Measurements from ENCODE around the gene SYT8.
"Not testable (repeated sequence)": the region's sequence is repeated elsewhere in the genome, so short reads cannot be mapped to it uniquely, and the experiment has no call there.

SYT8 gene, protein sequence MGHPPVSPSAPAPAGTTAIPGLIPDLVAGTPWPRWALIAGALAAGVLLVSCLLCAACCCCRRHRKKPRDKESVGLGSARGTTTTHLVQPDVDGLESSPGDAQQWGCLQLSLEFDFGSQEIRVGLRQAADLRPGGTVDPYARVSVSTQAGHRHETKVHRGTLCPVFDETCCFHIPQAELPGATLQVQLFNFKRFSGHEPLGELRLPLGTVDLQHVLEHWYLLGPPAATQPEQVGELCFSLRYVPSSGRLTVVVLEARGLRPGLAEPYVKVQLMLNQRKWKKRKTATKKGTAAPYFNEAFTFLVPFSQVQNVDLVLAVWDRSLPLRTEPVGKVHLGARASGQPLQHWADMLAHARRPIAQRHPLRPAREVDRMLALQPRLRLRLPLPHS

DNA sequence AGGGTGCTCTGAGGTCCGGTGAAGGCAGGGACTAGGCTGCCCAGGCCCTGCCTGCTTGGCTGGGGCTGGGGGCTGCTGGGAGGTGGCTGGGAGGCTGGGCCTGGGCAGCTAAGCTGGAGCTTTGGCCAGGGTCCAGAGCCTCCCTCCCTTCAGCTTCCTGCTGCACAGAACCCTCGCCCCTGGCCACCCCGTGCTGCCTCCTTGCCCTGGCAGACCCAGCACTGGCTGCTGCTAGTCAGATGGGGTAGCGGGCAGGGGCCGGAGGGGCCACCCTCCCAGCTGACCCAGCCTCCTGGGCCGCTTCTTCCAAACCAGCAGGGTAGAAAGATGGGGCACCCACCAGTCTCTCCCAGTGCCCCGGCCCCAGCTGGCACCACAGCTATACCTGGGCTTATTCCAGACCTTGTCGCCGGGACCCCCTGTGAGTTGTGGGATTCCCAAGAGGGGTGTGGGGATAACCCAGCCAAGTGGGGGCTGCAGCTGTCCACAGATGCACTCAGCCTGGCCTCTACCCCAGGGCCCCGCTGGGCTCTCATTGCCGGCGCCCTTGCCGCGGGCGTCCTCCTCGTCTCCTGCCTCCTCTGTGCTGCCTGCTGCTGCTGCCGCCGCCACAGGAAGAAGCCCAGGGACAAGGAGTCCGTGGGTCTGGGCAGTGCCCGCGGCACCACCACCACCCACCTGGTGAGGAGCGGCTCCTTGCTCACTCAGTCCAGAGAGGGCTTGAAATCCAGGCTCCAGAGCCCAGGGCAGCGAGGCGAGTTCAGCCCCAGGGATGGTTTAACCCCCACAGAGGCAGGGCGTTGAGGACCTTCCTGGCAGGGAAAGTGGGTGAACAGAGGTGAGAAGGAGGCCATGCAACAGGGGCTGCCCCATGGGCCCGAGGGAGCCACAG is at the start of gene SYT8:
TSS of gene SYT8 (plus strand) at position 212 of the 892 bp plus-strand sequence. CDS start at position 328, 116 bp downstream.
- no peak for DNase-seq

DNA sequence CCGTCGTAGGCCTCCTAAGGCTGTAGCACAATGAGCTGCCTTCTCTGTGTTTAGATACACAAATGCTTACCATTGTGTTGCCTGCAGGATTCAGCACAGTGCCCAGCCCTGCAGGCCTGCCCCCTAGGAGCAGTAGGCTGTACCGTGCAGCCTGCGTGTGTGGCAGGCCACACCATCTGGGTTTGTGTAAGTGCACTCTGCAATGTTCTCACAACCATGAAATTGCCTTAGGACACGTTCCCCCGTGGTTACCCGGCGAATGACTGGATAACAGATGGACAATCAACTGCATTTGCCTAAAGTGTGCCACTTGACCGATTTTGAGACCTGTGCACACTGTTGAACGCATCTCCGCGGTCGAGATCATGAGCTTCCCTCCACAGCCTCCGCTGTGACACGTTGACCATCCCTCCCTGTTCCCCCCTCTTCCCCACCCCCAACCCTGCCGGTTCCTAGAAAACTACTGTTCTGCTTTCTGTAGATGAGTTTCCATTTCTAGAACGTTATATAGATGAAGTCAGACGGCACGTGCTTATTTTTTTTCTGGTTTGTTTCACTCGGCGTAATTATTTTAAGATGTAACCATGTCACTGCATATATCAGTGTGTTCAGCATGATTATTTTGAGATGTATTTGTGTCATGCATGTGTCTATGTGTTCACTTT is 48.9 kb upstream of the SYT8 start:
- DNase-seq = no peak

DNA sequence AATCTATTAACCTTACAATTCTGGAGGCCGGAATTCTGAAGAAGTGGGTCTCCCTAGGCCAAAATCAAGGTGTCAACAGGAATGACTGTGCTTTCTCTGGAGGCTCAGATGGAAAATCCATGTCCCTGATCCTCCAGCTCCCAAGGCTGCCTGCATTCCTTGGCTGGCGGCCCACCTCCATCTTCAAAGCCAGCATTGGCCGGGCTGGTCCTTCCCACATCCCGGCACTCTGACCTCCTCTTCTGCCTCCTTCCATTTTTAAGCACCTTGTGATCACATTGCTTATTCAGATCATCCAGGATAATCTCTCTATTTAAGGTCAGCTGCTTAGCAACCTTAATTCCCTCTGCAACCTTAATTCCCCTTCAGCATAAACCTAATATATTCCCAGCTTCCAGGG is 48.3 kb upstream of the SYT8 start:
- no peak for DNase-seq

DNA sequence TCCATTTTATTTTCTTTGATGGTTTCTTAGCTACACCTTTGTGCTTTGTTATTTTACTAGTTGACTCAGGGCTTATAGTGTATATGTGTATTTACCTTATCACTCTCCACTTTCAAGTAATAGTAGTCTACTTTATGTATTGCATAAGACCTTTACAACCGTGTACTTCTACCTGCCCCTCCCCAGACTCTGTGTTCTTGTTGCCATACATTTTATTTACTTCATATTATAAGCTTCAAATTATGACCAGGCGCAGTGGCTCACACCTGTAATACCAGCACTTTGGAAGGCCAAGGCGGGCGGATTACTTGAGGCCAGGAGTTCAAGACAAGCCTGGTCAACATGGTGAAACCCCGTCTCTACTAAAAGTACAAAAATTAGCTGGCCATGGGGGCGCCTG is 42.9 kb upstream of the SYT8 start:
- DNase-seq = no peak

DNA sequence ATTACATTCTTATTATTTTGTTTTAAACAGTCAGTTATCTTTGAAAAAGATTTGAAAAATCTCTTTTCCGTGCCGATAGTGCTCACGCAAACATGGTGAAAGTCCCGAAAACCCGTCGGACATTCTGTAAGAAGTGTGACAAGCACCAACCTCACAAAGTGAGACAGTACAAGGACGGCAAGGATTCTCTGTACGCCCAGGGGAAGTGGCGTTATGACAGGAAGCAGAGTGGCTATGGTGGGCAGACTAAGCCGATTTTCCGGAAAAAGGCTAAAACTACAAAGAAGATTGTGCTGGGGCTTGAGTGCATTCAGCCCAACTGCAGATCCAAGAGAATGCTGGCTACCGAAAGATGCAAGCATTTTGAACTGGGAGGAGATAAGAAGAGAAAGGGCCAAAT is 42.3 kb upstream of the SYT8 start:
- no peak for DNase-seq

DNA sequence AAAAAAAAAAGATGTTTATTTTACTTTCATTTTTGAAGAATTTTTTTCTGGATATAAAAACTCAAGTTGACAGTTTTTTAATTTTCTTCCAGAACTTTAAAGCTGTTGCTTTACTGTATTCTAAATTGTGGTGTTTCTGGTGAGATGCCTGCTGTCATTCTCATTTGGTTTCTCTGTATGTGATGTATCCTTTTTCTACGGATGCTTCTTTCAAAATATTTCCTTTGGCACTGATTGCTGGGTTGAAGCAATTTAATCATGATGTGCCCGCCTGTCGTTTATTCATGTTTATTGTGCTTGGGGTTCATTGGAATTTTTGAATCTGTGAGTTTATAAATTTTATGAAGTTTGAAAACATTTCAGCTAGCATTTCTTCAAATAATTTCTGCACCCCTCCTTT is 41.7 kb upstream of the SYT8 start:
- DNase-seq = no peak

DNA sequence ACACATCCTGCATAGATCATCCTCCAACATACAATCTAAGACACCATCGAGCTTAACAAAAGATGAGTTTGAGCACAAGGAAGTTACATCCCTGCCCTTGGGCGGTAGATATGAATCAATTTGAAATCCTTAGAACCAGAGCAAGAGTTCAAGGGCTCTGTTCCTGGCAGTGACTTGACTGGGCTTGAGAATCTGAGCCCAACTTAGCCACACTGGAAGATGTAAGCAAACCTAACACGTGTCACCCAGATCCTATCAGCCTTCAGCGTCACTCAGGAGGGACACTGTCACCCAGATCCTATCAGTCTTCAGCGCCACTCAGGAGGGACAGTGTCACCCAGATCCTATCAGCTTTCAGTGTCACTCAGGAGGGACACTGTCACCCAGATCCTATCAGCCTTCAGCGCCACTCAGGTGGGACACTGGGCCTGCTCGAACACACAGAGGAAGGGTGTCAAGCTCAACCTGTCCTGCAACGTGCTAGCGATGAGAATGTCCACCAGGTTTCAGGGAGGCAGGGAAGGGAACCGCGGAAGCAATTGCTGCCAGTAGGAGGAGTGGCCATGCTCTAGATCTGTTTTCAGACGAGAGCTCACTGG is 38.3 kb upstream of the SYT8 start:
- DNase-seq = no peak

DNA sequence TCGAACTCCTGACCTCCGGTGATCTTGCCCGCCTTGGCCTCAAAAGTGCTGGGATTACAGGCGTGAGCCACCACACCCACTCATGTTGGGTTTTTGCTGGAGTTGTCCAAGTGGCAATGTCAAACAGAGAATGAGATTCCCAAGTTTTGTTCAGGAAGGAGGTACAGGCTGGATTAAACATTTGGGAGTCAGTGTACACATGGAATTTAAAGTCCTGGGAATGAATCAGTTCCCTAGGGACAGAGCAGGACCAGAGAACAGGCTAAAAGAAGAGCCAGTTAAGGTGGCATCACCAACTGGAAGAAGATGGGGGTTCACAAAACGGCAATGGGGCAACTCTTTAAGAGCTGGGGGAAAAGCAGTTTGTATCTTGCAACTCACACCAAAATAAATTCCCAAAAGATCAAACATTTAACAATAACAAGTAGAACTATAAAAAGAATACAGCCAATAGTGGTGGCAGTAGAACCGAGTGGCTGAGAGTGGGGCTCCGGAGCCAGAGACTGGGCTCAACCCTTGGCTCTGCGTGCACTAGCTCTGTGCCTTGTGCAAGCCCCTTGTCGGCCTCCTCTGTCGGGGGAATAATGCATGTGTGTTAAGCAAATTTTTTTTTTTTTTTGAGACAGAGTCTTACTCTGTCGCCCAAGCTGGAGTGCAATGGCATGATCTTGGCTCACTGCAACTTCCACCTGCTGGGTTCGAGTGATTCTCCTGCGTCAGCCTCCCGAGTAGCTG is 37.2 kb upstream of the SYT8 start:
- DNase-seq = no peak

DNA sequence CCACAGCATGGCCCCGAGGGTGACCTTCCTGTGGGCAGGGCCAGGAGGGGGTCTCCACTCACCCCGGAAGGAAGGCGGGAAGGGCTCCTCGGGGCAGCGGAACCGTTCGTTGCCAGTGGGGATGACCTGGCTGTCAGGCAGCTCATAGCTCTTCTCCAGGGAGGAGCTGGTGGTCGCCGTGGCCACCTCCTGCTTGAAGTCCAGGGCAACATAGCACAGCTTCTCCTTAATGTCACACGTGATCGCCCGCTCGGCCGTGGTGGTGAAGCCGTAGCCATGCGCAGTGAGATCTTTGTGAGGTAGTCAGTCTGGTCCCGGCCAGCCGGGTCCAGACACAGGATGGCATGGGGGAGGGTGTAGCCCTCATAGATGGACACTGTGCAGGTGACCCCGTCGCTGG is 31.5 kb upstream of the SYT8 start:
- DNase-seq = no peak

DNA sequence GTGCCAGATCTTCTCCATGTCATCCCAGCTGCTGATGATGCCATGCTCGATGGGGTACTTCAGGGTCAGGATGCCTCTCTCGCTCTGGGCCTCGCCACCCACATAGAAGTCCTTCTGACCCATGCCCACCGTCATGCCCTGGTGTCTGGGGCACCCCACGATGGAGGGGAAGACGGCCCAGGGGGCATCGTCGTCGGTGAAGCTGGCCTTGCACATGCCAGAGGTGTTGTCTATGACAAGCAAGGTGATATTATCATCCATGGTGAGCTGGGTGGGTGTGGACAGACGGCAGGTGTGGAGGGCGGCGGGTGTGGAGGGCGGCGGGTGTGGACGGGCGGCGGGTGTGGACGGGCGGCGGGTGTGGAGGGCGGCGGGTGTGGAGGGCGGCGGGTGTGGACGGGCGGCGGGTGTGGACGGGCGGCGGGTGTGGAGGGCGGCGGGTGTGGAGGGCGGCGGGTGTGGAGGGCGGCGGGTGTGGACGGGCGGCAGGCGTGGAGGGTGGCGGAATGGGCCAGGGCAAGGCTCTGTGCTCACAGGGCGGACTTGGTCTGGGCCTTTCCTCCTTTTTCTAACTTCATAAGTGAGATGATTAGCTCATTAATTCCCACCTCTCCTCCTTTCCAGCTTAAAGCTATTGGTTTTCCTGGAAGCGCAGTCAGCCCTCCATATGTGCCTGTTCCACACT is 30.8 kb upstream of the SYT8 start:
- DNase-seq = not testable (repeated sequence)

DNA sequence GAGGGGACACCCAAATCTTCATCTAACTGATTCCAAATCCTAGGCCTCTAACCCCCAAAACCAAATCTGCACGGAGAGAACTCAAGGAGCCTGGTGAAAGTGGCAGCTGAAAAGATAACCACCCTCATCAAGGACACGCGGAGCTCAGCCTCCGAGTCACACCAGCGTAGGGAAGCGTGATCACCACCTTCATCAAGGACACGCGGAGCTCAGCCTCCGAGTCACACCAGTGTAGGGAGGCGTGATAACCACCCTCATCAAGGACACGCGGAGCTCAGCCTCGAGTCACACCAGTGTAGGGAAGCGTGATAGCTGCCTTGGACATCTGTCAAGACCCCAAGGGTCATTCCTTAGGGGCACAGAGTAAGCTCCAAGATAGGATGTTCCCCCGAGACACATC is 29.3 kb upstream of the SYT8 start:
- DNase-seq = no peak

DNA sequence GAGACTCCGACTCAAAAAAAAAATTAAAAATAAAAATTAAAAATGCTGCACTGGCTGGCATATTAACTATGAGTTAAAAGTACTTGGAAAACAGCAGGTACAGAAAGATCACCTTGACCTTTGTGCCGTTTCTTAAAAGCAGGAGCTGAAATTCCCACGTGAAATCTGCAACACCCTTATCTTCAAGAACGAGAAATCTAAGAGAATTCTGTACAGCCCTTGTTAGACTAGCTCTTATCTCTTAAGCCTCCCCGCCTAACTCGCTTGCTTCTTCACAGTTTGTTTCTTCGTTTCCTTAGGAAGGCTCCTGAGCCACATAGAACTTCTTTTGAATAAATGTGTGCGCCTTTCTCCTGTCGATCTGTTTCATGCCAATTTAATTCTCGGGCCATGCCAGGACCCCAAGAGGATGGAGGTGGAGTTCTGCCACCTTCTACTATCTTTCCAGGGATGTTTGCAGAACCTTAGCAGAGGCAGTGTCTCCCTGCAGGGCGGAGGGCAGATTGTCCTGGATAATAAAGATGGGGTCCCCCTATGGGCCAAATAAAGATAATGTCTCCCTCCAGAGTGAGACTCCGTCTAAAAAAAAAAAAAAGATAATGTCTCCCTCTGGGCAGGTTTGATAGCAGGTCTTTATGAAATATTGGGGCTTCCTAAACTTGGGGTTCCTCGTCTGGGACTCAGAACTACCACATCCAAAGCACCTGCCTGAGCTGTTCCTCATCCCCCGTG is 27.4 kb upstream of the SYT8 start:
- DNase-seq = no peak

DNA sequence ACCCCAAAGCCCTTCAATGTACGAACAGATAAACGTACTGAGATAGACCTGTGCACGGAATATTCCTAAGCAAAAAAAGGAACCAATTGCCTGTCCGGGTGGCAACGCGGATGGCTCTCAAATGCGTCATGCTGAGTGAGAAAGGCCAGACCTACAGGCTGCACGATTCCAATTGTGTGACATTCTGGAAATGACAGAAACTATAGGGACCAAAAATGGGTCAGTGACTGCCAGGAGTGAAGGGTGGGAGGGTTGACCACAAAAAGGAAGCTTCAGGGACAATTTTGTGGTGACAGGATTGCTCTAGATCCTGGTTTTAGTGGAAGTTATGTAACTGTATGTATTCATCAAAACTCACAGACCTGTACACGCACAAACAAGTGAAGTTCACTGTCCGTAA is 24.0 kb upstream of the SYT8 start:
- DNase-seq = no peak

DNA sequence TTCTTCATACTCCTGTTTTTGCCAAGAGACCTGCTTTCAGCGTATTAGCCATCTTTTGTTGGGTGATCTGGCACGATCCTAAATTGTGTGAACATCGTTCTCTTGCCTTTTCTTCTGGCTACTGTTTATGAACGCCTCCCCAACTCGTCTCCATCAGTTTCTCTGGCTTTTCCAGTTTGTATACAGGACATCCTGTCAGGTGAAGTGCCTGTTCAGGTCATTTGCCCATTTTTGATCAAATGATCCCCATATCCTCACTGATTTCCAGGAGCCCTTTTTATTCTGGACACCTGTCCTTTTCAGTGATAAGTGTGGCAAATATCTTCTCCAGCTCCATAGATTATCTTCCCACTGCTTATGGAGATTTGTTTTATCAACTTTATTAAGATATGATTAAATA is 22.5 kb upstream of the SYT8 start:
- DNase-seq = no peak

DNA sequence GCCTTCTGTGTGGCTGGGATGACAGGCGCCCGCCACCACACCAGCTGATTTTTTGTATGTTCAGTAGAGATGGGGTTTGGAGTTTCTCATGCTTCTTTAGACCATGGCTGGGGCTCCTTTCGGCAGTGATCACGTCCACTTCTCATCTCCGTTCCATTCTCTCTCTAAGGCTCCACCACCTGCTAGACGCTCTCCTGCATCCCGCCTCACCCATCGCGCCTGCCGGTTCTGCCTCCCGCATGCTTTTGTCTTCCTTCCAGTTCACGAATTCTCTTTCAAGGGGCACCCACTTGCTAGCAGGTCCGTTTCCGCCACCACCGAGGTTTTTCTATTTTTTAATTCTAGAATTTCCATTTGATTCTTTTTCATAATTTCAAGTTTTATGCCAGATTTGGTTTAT is 22.0 kb upstream of the SYT8 start:
- no peak for DNase-seq

DNA sequence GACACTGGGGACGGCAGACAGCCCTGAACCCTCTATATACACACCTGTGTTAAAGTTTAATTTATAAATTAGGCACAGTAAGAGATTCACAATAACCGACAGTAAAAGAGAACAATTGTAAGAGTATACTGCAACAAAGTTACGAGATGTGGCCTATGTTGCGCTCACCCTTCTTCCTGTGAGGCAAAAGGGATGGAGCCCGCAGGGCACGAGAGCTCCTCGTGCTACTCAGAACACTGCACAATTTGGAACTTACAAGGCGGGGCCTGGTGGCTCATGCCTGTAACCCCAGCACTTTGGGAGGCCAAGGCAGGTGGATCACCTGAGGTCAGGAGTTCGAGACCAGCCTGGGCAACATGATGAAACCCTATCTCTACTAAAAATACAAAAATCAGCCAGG is 21.4 kb upstream of the SYT8 start:
- not testable (repeated sequence) for DNase-seq

DNA sequence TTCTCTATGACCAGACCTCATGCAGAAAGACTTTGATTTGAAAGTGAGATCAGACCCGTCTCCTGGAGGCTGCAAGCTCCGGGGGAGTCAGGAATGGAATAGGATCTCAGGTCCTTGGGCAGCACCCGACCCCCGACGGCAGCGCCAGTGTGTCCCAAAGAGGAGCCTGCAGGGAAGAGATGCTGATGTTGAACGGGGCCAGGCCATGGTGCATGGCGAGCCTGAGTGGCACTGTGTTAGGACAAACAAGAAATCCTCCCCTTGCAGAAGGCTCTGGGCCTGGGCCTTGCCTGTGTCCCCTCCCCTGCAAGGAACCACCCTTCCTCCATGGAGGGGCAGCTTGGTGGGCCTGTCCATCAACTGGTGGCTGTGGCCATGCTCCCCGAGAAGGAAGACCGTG is 20.1 kb upstream of the SYT8 start:
- DNase-seq = no peak

DNA sequence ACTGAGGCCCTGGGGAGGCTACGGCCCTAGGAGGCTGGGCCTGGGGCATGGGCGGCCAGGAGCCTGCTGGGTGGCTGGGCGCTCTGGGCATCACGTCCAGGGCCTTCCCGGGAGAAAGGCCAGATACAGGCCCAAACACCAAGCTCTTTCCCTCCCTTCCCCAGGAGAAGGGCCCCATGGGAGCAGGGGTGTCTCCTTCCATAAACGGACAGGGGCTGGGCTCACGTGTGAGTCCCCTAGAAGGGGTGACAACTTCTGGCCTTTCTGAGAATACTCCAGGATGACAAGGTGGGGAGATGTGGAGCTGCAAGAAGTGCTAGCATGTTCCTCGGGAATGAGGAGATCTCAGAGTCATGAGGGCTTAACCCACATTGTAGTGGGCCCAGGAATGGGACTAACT is 19.5 kb upstream of the SYT8 start:
- DNase-seq = no peak

DNA sequence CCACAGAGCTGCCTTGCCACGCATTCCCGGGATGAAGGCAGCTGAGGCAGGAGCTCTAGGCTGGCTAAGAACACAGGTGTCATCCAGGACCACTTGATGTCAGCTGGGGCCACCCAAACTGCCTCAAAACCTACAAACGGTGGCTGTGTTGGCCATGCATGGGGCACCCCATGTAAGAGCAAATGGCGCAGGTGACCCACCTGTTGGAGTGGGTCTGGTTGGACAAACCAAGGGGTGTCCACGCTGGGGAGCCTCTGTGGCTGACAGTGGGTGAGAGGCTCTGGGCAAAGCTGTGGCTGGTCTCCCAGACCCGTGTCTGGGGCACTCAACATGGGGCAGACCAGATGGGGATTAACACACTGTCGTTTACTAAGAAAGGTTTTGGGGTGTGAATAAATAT is 19.0 kb upstream of the SYT8 start:
- no peak for DNase-seq

DNA sequence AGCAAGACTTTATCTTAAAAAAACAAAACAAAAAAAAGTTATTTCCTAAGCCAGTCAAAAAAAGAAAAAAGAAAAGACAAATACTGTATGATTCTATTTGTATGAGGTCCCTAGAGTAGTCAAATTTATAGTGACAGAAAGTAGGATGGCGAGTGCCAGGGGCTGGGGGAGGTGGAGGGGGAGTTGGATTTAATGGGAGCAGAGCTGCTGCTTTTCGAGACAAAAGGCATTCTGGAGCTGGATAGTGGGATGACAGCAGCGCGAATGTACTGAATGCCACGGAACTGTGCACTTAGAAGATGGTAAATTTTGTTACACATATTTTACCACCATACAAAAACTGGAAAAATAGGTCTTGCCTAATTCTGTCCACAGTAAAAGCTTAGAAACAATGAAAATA is 17.8 kb upstream of the SYT8 start:
- no peak for DNase-seq

DNA sequence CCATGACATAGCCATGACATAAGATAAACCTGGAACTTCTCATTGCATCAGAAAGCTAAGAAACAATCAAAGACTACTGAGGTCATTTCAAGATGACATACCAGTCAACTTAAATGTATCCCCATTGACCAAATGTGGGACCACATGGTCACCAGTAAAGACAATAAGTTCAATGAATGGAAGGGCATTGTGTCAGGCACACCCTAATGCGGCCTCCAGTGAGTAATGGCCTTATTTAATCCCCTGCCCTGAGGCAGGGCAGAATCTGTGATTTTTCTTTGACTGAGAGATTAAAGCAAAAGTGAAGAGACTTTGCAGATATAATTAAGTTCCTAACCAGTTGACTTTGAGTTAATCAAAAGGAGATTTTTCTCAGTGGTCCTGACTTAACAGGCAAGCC is 17.3 kb upstream of the SYT8 start:
- DNase-seq = no peak
